H1 (cell line): ENCODE results near the gene RER1.

Experiments
- ASH2L ChIP-seq: fragments of 200-600, 300-600 bp; sonication (generic); IDR thresholded peaks from one replicate; pipeline ENCODE4 v1.7.1; 2017; ENCODE audit warnings: low read length
- CTCF ChIP-seq, 3 experiments: IDR thresholded peaks; 1 replicate in 2 of 3; 2 replicates in 1 of 3; pipeline versions ENCODE4 v1.5.1 to v1.6.1; 2011; ENCODE audit warnings: low read length in 3 of 3, mild to moderate bottlenecking in 3 of 3, inconsistent platforms in 2 of 3, low read depth in 1 of 3, moderate library complexity in 1 of 3; ENCODE audit not compliant: insufficient read depth in 1 of 3; ENCODE audit errors: control extremely low read depth in 1 of 3
- E2F6 ChIP-seq: IDR thresholded peaks from 2 replicates; pipeline ENCODE4 v1.6.1; 2012; ENCODE audit warnings: inconsistent platforms
- EZH2 ChIP-seq: fragments of 200-600 bp; sonication (generic); IDR thresholded peaks from 2 replicates; pipeline ENCODE4 v1.7.1; 2012; ENCODE audit warnings: low read depth, mild to moderate bottlenecking, moderate library complexity, low read length, inconsistent platforms; ENCODE audit not compliant: severe bottlenecking
- NANOG ChIP-seq: IDR thresholded peaks from 2 replicates; pipeline ENCODE4 v1.6.1; 2011; ENCODE audit warnings: low read length, low read depth, mild to moderate bottlenecking, inconsistent platforms; ENCODE audit not compliant: insufficient read depth, poor library complexity, severe bottlenecking
- POLR2A ChIP-seq, 2 experiments: IDR thresholded peaks; 1 replicate in 1 of 2; 2 replicates in 1 of 2; pipeline ENCODE4 v1.6.1; 2011; ENCODE audit warnings: low read depth in 2 of 2, low read length in 2 of 2, mild to moderate bottlenecking in 2 of 2; ENCODE audit errors: control extremely low read depth in 1 of 2
- RFX5 ChIP-seq: IDR thresholded peaks from 2 replicates; pipeline ENCODE4 v1.6.1; 2011; ENCODE audit warnings: low read depth, low read length, improper control_type of control experiment, borderline replicate concordance

DNA sequence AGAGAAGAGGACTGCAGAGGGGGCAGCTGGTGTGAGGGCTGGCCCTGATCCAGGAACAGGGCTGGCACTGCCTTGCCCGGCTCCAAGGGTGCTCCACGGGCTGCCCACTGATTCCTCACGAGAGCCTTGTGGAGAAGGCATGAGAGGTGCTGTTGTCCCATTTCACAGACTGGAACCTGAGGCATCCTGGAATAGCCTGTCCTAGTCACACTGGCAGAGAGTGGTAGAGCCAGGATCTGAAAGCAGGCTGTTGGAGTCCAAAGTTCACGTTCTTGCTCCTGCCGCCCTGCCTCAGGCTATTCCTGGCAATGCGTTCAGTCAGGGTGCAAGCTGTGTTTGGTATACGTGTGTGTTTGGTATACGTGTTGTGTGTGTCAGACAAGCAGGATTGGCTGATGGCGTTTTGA is 1.8 kb downstream of the RER1 start:
- TF ChIP-seq ASH2L (no peak), POLR2A (IDR thresholded peaks at IDR 0.05; ENCODE audit: control extremely low read depth in 1 of 2, low read depth in 2 of 2, low read length in 2 of 2) (no peak), CTCF (IDR thresholded peaks at IDR 0.05; ENCODE audit: control extremely low read depth in 1 of 3, insufficient read depth in 1 of 3, low read depth in 1 of 3, low read length in 3 of 3) (no peak), EZH2 (no peak), E2F6 (no peak), RFX5 (no peak), NANOG (no peak)
